NCI-H2107 (cell line): ENCODE measurements around the gene TMEM8B.
"Not testable (repeated sequence)": the region's sequence is repeated elsewhere in the genome, so short reads cannot be mapped to it uniquely, and the experiment has no call there.

Source experiments
- DNase-seq: peaks from one replicate; lab custom pipeline; 2025; lab: John Stamatoyannopoulos, UW

The TMEM8B gene

GRCh38 chr9:35906923-35907699 lies 78.1 kb downstream of the TMEM8B start:
- no peak for DNase-seq

GRCh38 chr9:35907711-35908503 lies 78.9 kb downstream of the TMEM8B start:
- no peak for DNase-seq

GRCh38 chr9:35908504-35909125 lies 79.6 kb downstream of the TMEM8B start:
- no peak for DNase-seq

GRCh38 chr9:35909274-35909673 lies 80.2 kb downstream of the TMEM8B start, which contains the start of gene SPAAR:
Gene SPAAR, plus strand, starts transcription at chr9:35909490. Its CDS starts 974 bp downstream, at chr9:35910464.
- DNase-seq: no peak

- no peak for DNase-seq
These were observed 80.9 kb downstream of the TMEM8B start for GRCh38 chr9:35909687-35910612.

GRCh38 chr9:35910613-35911359 lies 81.8 kb downstream of the TMEM8B start:
- no peak for DNase-seq

GRCh38 chr9:35911690-35912089 lies 82.7 kb downstream of the TMEM8B start:
- no peak for DNase-seq

GRCh38 chr9:35912791-35913400 lies 83.9 kb downstream of the TMEM8B start:
- DNase-seq: no peak

- DNase-seq: not testable (repeated sequence)
These were observed 84.4 kb downstream of the TMEM8B start for GRCh38 chr9:35913429-35913828.

GRCh38 chr9:35914301-35914807 lies 85.3 kb downstream of the TMEM8B start:
- DNase-seq: no peak
